NT2/D1 (cell line): ENCODE measurements around the gene INO80.

ENCODE experiments used
- DNase-seq: peaks from one replicate; pipeline ENCODE4 v3.0.0-alpha.2; 2011; ENCODE audit warnings: low read depth, low spot score
- H3K27me3 ChIP-seq: 2 replicates; pipeline ENCODE4 v1.6.0; 2011; ENCODE audit warnings: mild to moderate bottlenecking; ENCODE audit not compliant: insufficient read length, insufficient read depth
- H3K36me3 ChIP-seq: 2 replicates; pipeline ENCODE4 v1.6.1; 2011; ENCODE audit warnings: mild to moderate bottlenecking, low read length, mixed read lengths; ENCODE audit not compliant: insufficient read depth, insufficient read length
- H3K4me1 ChIP-seq: 2 replicates; pipeline ENCODE4 v1.5.1; 2011; ENCODE audit not compliant: insufficient read depth, insufficient read length
- H3K4me3 ChIP-seq: 2 replicates; pipeline ENCODE4 v1.5.1; 2011; ENCODE audit warnings: low read depth; ENCODE audit not compliant: insufficient read length
- H3K9ac ChIP-seq: 2 replicates; pipeline ENCODE4 v1.6.0; 2011; ENCODE audit warnings: low read depth; ENCODE audit not compliant: insufficient read length
- H3K9me3 ChIP-seq: 2 replicates; pipeline ENCODE4 v1.5.1; 2011; ENCODE audit warnings: mild to moderate bottlenecking, low read length; ENCODE audit not compliant: insufficient read depth
- SUZ12 ChIP-seq: IDR thresholded peaks from 2 replicates; pipeline ENCODE4 v1.6.1; 2011; ENCODE audit not compliant: insufficient read length, insufficient read depth; ENCODE audit errors: extremely low read depth
- YY1 ChIP-seq: IDR thresholded peaks from 2 replicates; pipeline ENCODE4 v1.6.1; 2011; ENCODE audit not compliant: insufficient read length, insufficient read depth
- ZNF274 ChIP-seq: IDR thresholded peaks from 2 replicates; pipeline ENCODE4 v1.6.1; 2011; ENCODE audit warnings: mild to moderate bottlenecking, low read depth, low read length

Gene INO80

DNA sequence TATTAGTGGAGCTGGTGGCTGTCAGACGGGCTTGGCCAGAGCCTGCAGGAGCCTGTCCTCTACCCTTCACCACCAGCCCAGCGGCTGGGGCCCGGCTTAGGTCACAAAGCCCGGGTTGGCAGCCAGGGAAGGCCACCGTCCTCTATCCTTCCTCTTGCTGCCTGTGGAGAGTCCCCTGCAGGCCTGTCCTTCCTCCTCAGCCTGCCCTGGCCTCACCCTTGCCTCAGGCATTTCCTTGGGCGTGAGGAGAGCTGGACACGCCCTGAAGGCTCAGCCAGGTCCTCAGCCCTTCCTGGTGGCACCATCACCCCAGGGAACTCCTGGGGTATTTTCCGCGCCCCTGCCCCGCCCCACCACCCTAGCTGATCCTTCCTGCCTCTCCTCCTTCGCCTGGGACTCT lies 155.2 kb downstream of the INO80 start:
- Histone ChIP-seq H3K9ac (no peak overlapping the region), H3K9me3 (no peaks in the 10 kb centered on the region), H3K27me3 (peaks cover 29% of the 10 kb centered on the region), H3K4me3 (no peak overlapping the region), H3K4me1 (peaks cover 4% of the 10 kb centered on the region), H3K36me3 (peaks cover 11% of the 10 kb centered on the region)
- no peak for DNase-seq
- TF ChIP-seq YY1: no peak
- TF ChIP-seq ZNF274: no peak
- TF ChIP-seq SUZ12: no peak

- TF ChIP-seq SUZ12: no peak
- no peak for TF ChIP-seq ZNF274
- no peak for TF ChIP-seq YY1
- H3K9ac ChIP-seq: no peak overlapping the region
- peaks cover 4% of the 10 kb centered on the region for H3K4me1 ChIP-seq
- H3K4me3 ChIP-seq: no peak overlapping the region
- DNase-seq: no peak
- peaks cover 17% of the 10 kb centered on the region for H3K36me3 ChIP-seq
- H3K27me3 ChIP-seq: peaks cover 28% of the 10 kb centered on the region
- no peaks in the 10 kb centered on the region for H3K9me3 ChIP-seq
Measured at GRCh38 chr15:40960151-40960885, 155.8 kb downstream of the INO80 start.

DNA sequence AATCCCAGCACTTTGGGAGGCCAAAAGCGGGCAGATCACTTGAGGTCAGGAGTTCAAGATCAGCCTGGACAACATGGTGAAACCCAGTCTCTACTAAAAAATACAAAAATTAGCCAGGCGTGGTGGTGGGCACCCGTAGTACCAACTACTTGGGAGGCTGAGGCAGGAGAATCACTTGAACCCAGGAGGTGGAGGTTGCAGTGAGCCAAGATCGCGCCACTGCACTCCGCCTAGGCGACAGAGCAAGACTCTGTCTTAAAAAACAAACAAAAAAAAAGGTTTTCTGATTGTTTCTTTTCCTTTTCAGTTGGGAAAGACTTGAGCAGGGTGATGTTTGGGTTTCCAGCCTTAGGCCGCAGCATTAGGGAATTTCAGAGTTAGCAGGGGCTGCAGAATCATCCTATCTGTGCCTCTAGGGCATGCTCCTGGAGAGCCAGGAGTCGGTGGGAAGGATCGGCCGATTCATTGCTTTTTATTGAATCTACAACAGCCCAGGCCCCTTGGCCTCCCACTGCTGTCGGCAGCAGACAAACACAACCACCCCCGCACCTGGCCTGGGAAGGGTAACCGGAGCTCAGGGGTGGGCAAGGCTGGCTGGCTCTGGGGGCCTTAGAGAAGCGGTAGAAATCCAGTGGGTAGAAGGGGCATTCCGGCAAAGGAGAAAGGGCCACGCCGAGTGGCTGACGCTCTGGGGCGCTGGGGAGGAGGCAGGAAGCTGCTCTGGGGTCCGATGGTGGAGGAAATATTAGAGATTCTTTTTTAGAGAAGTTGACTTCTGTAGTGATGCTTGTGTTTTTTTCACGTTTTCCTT lies 156.5 kb downstream of the INO80 start:
- no peak overlapping the region for H3K4me3 ChIP-seq
- no peak for DNase-seq
- peaks cover 4% of the 10 kb centered on the region for H3K4me1 ChIP-seq
- TF ChIP-seq ZNF274 (no peak), SUZ12 (no peak), YY1 (no peak)
- H3K9ac ChIP-seq: no peak overlapping the region
- H3K9me3 ChIP-seq: no peaks in the 10 kb centered on the region
- peaks cover 20% of the 10 kb centered on the region for H3K36me3 ChIP-seq
- peaks cover 20% of the 10 kb centered on the region for H3K27me3 ChIP-seq

- H3K9ac ChIP-seq: peak overlapping the region; percentile 21
- TF ChIP-seq SUZ12 (no peak), YY1 (no peak), ZNF274 (no peak)
- DNase-seq: no peak
Measured at GRCh38 chr15:40958723-40959122, 157.4 kb downstream of the INO80 start.

GRCh38 chr15:40958146-40958545 lies 157.9 kb downstream of the INO80 start:
- no peak for DNase-seq
- Histone ChIP-seq H3K4me3 (no peak overlapping the region), H3K27me3 (peaks cover 23% of the 10 kb centered on the region), H3K9ac (no peak overlapping the region), H3K9me3 (no peaks in the 10 kb centered on the region), H3K36me3 (peaks cover 20% of the 10 kb centered on the region), H3K4me1 (peaks cover 8% of the 10 kb centered on the region)
- no peak for TF ChIP-seq YY1
- TF ChIP-seq SUZ12: no peak
- no peak for TF ChIP-seq ZNF274

More at GRCh38 chr15:40958723-40959122, 157.4 kb downstream of the INO80 start:
- H3K9me3 ChIP-seq: no peaks in the 10 kb centered on the region
- H3K4me1 ChIP-seq: peaks cover 8% of the 10 kb centered on the region
- peaks cover 20% of the 10 kb centered on the region for H3K27me3 ChIP-seq
- H3K4me3 ChIP-seq: no peak overlapping the region
- peaks cover 20% of the 10 kb centered on the region for H3K36me3 ChIP-seq

GRCh38 chr15:40957581-40958051 lies 158.5 kb downstream of the INO80 start:
- H3K9ac ChIP-seq: no peak overlapping the region
- no peak overlapping the region for H3K4me3 ChIP-seq
- peaks cover 17% of the 10 kb centered on the region for H3K27me3 ChIP-seq
- no peak for DNase-seq
- H3K9me3 ChIP-seq: no peaks in the 10 kb centered on the region
- no peak for TF ChIP-seq ZNF274
- no peak for TF ChIP-seq YY1
- no peak for TF ChIP-seq SUZ12
- peaks cover 8% of the 10 kb centered on the region for H3K4me1 ChIP-seq
- H3K36me3 ChIP-seq: peaks cover 20% of the 10 kb centered on the region

DNA sequence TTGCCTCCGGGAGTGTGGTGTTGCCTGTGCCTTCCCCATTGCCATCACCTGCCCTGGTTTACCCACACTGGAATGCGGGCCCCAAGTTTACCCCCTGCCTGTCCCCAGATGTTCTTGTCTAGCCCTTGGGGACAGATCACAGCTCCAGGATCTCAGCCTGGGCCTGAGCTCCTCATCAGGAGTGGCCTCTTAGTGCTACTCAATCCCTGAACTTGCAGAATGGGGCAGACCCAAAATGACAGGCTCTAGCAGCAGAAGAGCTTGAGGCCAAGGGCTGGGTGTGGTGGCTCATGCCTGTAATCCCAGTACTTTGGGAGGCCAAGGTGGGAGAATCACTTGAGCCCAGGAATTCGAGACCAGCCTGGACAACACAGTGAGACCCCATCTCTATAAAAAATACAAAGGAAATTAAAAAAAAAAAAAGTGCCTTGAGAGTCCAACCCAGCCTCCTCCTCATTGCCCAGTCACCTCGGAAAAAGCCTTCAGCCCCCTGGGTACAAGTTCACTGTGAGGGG lies 159.0 kb downstream of the INO80 start:
- TF ChIP-seq SUZ12 (no peak), YY1 (no peak), ZNF274 (no peak)
- H3K4me1 ChIP-seq: peaks cover 8% of the 10 kb centered on the region
- H3K4me3 ChIP-seq: no peak overlapping the region
- H3K27me3 ChIP-seq: peaks cover 21% of the 10 kb centered on the region
- no peak overlapping the region for H3K9ac ChIP-seq
- peaks cover 20% of the 10 kb centered on the region for H3K36me3 ChIP-seq
- no peaks in the 10 kb centered on the region for H3K9me3 ChIP-seq
- DNase-seq: no peak
